GM12892 (cell line): ENCODE data around the gene NSDHL.

Experiments
- DNase-seq: peaks from one replicate; pipeline ENCODE4 v3.0.0; 2011; ENCODE audit not compliant: insufficient read length
- FAIRE-seq: peaks from 2 replicates; lab custom pipeline; 2011; peaks lifted over from hg19 to GRCh38; lab: Jason Lieb, UNC
- POLR2A ChIP-seq: IDR thresholded peaks from 2 replicates; pipeline ENCODE4 v1.6.1; 2011; ENCODE audit warnings: low read depth, low read length, control low read depth
- POLR2AphosphoS5 ChIP-seq: IDR thresholded peaks from 2 replicates; pipeline ENCODE4 v1.6.1; 2011; ENCODE audit warnings: low read depth, low read length, control low read depth
- TAF1 ChIP-seq: IDR thresholded peaks from 2 replicates; pipeline ENCODE4 v1.6.1; 2011; ENCODE audit warnings: low read depth, mild to moderate bottlenecking, control low read depth, low read length, borderline replicate concordance

The NSDHL gene

GRCh38 chrX:152897222-152898131 is 66.6 kb downstream of the NSDHL start, which contains the start of gene ZNF185:
TSS of gene ZNF185 (plus strand) at chrX:152898067. CDS start at chrX:152914490, 16,423 bp downstream.
- DNase-seq: no peak
- TF ChIP-seq POLR2A (no peak), POLR2AphosphoS5 (no peak), TAF1 (no peak)
- FAIRE-seq: no peak

- no peak for TF ChIP-seq POLR2AphosphoS5
- FAIRE-seq (no peak), DNase-seq (no peak)
Measured at GRCh38 chrX:152898442-152898841, 67.6 kb downstream of the NSDHL start.

- TF ChIP-seq POLR2A: no peak
- TF ChIP-seq TAF1: no peak
- TF ChIP-seq POLR2AphosphoS5: no peak
- FAIRE-seq (no peak), DNase-seq (no peak)
Measured at GRCh38 chrX:152899111-152899873, 68.4 kb downstream of the NSDHL start.

DNA sequence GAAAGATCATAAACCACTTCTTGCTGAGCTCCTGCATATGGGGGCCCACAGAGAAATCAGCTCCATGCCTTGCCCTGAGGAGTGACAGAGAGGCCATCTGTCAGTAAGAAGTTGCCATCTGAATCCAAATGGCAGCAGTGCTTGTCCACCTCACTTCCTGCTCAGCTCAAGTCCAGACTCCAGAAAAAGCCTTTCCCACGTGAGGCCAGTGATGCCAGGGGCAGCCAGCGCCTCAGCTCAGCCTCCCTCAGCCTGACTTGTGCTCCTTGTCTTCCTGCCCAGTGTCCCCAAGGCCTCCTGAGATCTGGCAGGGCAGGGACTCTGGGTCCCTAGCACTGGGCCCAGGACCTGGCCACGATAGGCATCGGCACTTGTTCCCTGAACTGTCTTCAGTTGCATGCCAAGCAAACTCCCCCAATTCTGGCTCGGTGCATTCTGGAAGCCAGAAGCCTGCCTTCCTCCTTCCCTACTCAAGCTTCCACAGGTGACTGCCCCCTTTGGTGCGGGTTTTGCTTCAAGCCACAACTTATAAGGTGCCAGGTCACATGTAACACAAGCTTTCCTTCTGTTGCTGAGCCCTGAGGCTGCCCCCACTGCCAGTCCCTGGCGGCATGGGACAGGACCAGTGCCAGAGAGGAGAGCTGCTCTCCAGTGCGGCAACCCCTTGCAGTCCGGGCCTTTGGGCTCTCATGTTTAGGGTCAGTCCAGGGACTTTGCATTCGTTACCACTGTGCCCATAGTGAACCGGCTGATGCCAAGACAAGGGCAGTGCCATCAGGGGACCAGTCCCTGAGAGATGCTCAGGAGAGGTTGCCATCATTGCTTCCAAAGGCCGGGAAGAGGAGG is 69.2 kb downstream of the NSDHL start:
- TF ChIP-seq POLR2A (no peak), TAF1 (no peak), POLR2AphosphoS5 (no peak)
- FAIRE-seq (no peak), DNase-seq (no peak)

- no peak for TF ChIP-seq POLR2AphosphoS5
- TF ChIP-seq POLR2A: no peak
- no peak for TF ChIP-seq TAF1
Measured at GRCh38 chrX:152900937-152901445, 70.1 kb downstream of the NSDHL start.

DNA sequence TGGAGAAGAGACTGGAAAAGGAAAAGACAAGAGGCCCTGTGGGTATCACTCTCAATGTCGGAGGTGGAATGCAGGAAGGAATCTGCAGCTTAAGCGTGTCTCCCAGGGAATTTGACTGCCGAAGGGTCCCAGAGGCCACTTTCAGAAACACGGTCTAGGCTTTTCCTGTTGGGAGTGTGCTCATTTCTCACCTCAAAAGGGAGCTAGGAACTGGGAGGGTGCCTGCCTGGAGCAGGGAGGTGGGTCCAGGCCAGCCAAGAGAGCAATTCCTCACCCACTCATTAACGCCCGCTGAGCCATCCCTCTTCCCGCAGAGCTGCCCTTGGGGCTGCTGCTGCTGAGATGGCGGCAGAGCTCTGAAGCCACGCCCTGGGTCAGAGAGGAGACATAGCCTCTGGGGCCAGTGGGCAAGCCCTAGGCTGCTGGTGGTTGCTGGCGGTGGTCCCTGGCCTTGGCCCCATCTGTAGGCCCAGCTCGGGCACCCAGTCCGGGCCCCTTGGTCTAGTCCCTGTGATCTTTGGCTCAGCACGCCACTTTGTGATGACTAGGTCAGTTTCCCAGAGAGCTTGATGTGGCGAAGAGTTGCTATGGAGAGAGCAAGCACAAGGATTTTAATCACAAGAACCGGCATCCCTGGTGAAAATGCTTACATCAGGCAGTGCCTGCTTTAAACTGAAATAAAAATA is 71.1 kb downstream of the NSDHL start:
- DNase-seq (no peak), FAIRE-seq (no peak)
- TF ChIP-seq TAF1: no peak
- no peak for TF ChIP-seq POLR2A
- TF ChIP-seq POLR2AphosphoS5: no peak

More at GRCh38 chrX:152900937-152901445, 70.1 kb downstream of the NSDHL start:
- FAIRE-seq (no peak), DNase-seq (no peak)

DNA sequence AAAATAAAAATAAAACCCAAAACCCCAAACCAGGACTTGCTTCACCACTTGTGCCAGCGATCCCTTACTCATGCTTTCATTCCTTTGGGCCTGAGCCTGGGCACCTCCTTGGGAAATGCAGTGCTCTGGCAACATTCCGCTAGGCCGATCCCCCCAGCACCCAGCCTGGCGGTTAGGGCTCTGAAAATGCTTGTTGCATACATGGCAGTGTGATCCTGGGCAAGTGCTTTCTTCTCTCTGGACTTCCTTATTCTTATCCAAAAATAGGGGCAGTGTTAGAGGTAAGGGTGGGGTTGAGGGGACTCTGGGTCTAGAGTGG is 71.6 kb downstream of the NSDHL start:
- DNase-seq (no peak), FAIRE-seq (no peak)
- TF ChIP-seq POLR2A: no peak
- no peak for TF ChIP-seq TAF1
- TF ChIP-seq POLR2AphosphoS5: no peak

DNA sequence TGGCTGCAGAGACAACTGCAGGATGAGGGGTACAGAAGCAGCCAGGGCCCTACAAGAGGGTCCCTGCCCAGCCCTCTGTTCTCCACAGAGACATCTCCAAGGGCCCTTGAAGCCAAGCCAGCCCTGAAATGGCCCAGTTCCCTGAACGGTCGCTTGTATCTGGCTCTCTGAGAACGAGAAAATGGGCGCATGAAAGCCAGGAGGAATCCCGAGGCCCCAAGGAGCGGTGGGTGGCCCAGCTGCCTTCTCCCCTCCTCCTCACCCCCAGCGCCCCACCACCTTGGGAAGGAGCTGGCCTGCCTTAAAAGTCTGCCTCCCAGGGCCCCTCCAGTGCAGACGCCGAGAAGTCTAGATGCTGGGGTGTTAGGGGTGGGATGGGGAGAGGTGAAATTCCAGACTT is 72.7 kb downstream of the NSDHL start:
- no peak for DNase-seq
- no peak for FAIRE-seq
- TF ChIP-seq TAF1: no peak
- TF ChIP-seq POLR2AphosphoS5: no peak
- TF ChIP-seq POLR2A: no peak

DNA sequence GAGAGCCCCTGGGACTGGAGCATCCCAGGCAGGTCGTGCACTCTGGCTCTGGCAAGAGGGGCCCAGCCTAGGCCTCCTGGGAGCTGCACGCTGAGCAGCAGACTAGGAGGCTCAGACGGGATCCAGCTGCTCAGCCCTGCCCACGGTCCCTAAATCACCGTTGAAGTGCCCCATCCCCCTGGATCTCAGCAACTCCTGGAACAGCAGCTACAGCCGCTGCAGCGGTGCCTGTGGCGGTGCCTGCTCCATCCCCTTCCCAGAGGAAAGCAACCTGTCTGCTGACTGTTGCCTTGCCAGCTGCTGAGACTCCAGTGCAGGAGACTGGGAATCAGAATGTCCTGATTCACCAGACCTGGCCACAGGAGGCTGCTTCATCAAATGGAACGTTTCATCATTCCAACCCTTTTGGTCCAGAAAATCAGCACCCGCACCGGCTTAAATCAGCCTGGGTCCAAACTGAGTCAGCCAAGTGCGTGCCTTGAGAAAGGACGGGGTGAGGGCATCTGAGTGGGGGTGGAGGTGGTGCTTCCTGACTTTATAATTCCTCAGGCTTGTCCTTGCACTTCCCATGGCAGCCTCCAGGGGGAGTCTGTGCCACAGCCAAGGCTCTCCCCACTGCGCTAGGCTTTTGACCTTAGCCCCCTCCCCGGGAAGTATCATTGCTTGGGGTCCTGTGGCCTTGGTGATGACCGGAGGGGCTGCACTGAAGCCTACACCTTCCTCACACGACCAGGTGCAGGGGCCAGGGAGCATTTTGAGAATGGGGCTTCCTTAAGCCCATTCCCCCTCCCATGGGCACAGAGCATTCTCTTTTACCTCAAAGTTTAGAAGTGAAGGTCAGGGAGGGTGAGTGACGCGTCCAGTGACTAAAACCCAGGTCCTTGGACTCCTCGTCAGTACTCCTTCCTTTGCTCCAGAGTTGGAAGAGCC is 73.6 kb downstream of the NSDHL start:
- FAIRE-seq: peak; percentile 51
- DNase-seq: peak; percentile 71

GRCh38 chrX:152905081-152905420 is 74.2 kb downstream of the NSDHL start:
- DNase-seq: no peak
- no peak for FAIRE-seq

More for the DNA sequence above, 73.6 kb downstream of the NSDHL start:
- TF ChIP-seq TAF1: no peak
- TF ChIP-seq POLR2A: no peak
- no peak for TF ChIP-seq POLR2AphosphoS5

More at GRCh38 chrX:152905081-152905420, 74.2 kb downstream of the NSDHL start:
- TF ChIP-seq POLR2A: no peak
